Thymus (tissue), 11 donors: ENCODE data around the gene LITAFD. TPM values are rescaled to one million over a fixed set of nuclear protein-coding genes. Genes with fewer than 3 reads are reported as not detected.
A peak's percentile ranks its signal among the peaks of the same experiment; 100 is the strongest.

Experiments used
- DNase-seq, 9 donors: peaks; one replicate each; pipeline ENCODE4 v3.0.0-alpha.2; 2013; ENCODE audit warnings: low spot score in 9 of 9, low read depth in 6 of 9, missing footprints in 1 of 9
- H3K27ac ChIP-seq, 2 donors: one replicate each; pipeline ENCODE4 v1.5.1; 2013; ENCODE audit warnings: control low read depth in 1 of 2, low read depth in 1 of 2, low read length in 1 of 2, mild to moderate bottlenecking in 1 of 2, moderate library complexity in 1 of 2
- H3K27me3 ChIP-seq, 2 donors: one replicate each; pipeline ENCODE4 v1.5.1; 2013; ENCODE audit warnings: low read length in 1 of 2; ENCODE audit not compliant: control insufficient read depth in 2 of 2, insufficient read depth in 1 of 2
- H3K36me3 ChIP-seq, 2 donors: one replicate each; pipeline ENCODE4 v1.5.1; 2013; ENCODE audit warnings: low read length in 1 of 2, mild to moderate bottlenecking in 1 of 2, moderate library complexity in 1 of 2; ENCODE audit not compliant: control insufficient read depth in 2 of 2, insufficient read depth in 2 of 2
- H3K4me1 ChIP-seq, 2 donors: one replicate each; pipeline ENCODE4 v1.5.1; 2013; ENCODE audit warnings: low read length in 2 of 2; ENCODE audit not compliant: control insufficient read depth in 2 of 2, insufficient read depth in 2 of 2
- H3K4me3 ChIP-seq, 2 donors: one replicate each; pipeline ENCODE4 v1.5.1; 2013; ENCODE audit warnings: low read length in 2 of 2, control low read depth in 1 of 2, mild to moderate bottlenecking in 1 of 2
- H3K9me3 ChIP-seq, 2 donors: one replicate each; pipeline ENCODE4 v1.5.1; 2013; ENCODE audit warnings: low read length in 1 of 2, mild to moderate bottlenecking in 1 of 2; ENCODE audit not compliant: control insufficient read depth in 2 of 2, insufficient read depth in 1 of 2
- WGBS: extraction: QIAGEN DNeasy Blood & Tissue Kit; methylation state at CpG from one replicate; pipeline ENCODE4 v1.1.7; 2013; 5-methylcytosine and 5-hydroxymethylcytosine counted together
- polyA plus RNA-seq: library from polyadenylated mRNA; stranded (reverse); fragments of 200-250 nt; gene quantifications from one replicate; pipeline ENCODE4 v1.2.3, GENCODE V29; 2013
- total RNA-seq: library from RNA; stranded (reverse); fragments of 120-200 nt; gene quantifications from one replicate; pipeline ENCODE4 v1.2.4, GENCODE V29; 2013
- donor health status: healthy.

The LITAFD gene
- total and polyA plus RNA-seq, 2 donors: not detected

GRCh38 chr16:8931859-8932258 is 49.7 kb downstream of the LITAFD start:
- no peaks in the 10 kb centered on the region for H3K27me3 ChIP-seq
- WGBS: 72% methylated on average over 6 of the region's 6 CpGs
- H3K27ac ChIP-seq: no peak overlapping the region
- DNase-seq: peak; percentile 32 to 80 (median 61)
- H3K4me1 ChIP-seq: peaks cover 13 to 15% of the 10 kb centered on the region in 2 donors
- no peaks in the 10 kb centered on the region for H3K9me3 ChIP-seq
- peaks cover 27 to 29% of the 10 kb centered on the region in 2 donors for H3K36me3 ChIP-seq
- H3K4me3 ChIP-seq: no peak overlapping the region

- WGBS: 95% methylated on average over 6 of the region's 6 CpGs
- Histone ChIP-seq H3K36me3 (peaks cover 7 to 9% of the 10 kb centered on the region in 2 donors), H3K4me3 (no peak overlapping the region), H3K27ac (no peak overlapping the region), H3K4me1 (peaks cover 29 to 32% of the 10 kb centered on the region in 2 donors), H3K9me3 (no peaks in the 10 kb centered on the region), H3K27me3 (no peaks in the 10 kb centered on the region)
- DNase-seq: no peak
Measured at GRCh38 chr16:8934601-8935000, 52.5 kb downstream of the LITAFD start.

Other genes starting within 250 kb of the LITAFD start
- 3.4 TPM for gene ABAT, start 207.7 kb upstream of the LITAFD start, total RNA-seq
- gene ABAT, start 207.7 kb upstream of the LITAFD start, polyA plus RNA-seq: 8.6 TPM
- 6.3 TPM for gene TMEM186, start 84.7 kb upstream of the LITAFD start, total RNA-seq
- gene TMEM186, start 84.7 kb upstream of the LITAFD start, polyA plus RNA-seq: 14.2 TPM
- 13.8 TPM for gene PMM2, start 84.5 kb upstream of the LITAFD start, total RNA-seq
- 18.6 TPM for gene PMM2, start 84.5 kb upstream of the LITAFD start, polyA plus RNA-seq
- gene CARHSP1, start 13.3 kb upstream of the LITAFD start, total RNA-seq: 86.7 TPM
- gene CARHSP1, start 13.3 kb upstream of the LITAFD start, polyA plus RNA-seq: 100 TPM
- 75.1 TPM for gene USP7, start 81.6 kb downstream of the LITAFD start, total RNA-seq
- gene USP7, start 81.6 kb downstream of the LITAFD start, polyA plus RNA-seq: 58.3 TPM
- 33.7 TPM for gene HAPSTR1, start 209.3 kb downstream of the LITAFD start, total RNA-seq
- 20.8 TPM for gene HAPSTR1, start 209.3 kb downstream of the LITAFD start, polyA plus RNA-seq